ENCODE measurements around the gene TOX3. TPM values are rescaled to one million over a fixed set of nuclear protein-coding genes. Genes with fewer than 3 reads are reported as not detected.

The TOX3 gene
- total and polyA plus RNA-seq, 2 experiments from 2014 or later, result 9.8 to 15.6 TPM

- Histone ChIP-seq H3K4me3 (no peak overlapping the region), H3F3A (replicated peaks; ENCODE audit: low read depth) (no peaks in the 10 kb centered on the region), H2AFZ (no peak overlapping the region), H3K9me2 (ENCODE audit: insufficient read depth) (0 out of 2 replicates have a peak, but pooled peaks cover 4% of the 10 kb centered on the region), H3K27me3 (ENCODE audit: insufficient read depth) (no peaks in the 10 kb centered on the region), H3K4me1 (ENCODE audit: insufficient read depth) (peaks cover 17% of the 10 kb centered on the region), H3K36me3 (ENCODE audit: insufficient read depth) (no peaks in the 10 kb centered on the region), H3K27ac (ENCODE audit: low read depth) (no peak overlapping the region), H3K4me2 (no peak overlapping the region), H4K20me1 (replicated peaks; ENCODE audit: insufficient read depth) (no peaks in the 10 kb centered on the region), H3K79me2 (replicated peaks; ENCODE audit: insufficient read depth) (peaks cover 88% of the 10 kb centered on the region)
- Mint-ChIP-seq H3K36me3 (ENCODE audit: low read depth) (peaks cover 4% of the 10 kb centered on the region), H3K4me1 (peaks cover 27% of the 10 kb centered on the region), H3K9me3 (no peaks in the 10 kb centered on the region), H3K27ac (no peak overlapping the region), H3K4me3 (no peak overlapping the region), H3K27me3 (ENCODE audit: insufficient read depth, low read depth, poor library complexity) (peaks cover 2% of the 10 kb centered on the region)
- DNase-seq (ENCODE audit: low spot score) (no peak), ATAC-seq (no peak)
- TF ChIP-seq POLR2AphosphoS5 (IDR thresholded peaks at IDR 0.05; ENCODE audit: low read depth), result no peak
- no peak for TF ChIP-seq EZH2 (IDR thresholded peaks at IDR 0.05; ENCODE audit: low read depth, unreplicated experiment)
- no peak for TF ChIP-seq CREB1 (CRISPR knock-in tag; IDR thresholded peaks at IDR 0.05; ENCODE audit: low read depth)
- no peak for TF ChIP-seq ZNF462 (CRISPR knock-in tag; IDR thresholded peaks at IDR 0.05)
- TF ChIP-seq NANOG (IDR thresholded peaks at IDR 0.05; ENCODE audit: borderline replicate concordance), result no peak
- TF ChIP-seq REST (IDR thresholded peaks at IDR 0.05; ENCODE audit: unreplicated experiment), result no peak
- no peak for TF ChIP-seq CTCF (conservative IDR thresholded peaks at IDR 0.05; ENCODE audit: low read depth in 2 of 2)
- TF ChIP-seq ETS1 (IDR thresholded peaks at IDR 0.05), result no peak
- no peak for TF ChIP-seq ZNF331 (CRISPR knock-in tag; IDR thresholded peaks at IDR 0.05; ENCODE audit: low read depth)
- no peak for TF ChIP-seq STAT1 (IDR thresholded peaks at IDR 0.05; ENCODE audit: unreplicated experiment)
- no peak for TF ChIP-seq JUNB (IDR thresholded peaks at IDR 0.05; ENCODE audit: unreplicated experiment)
- no peak for TF ChIP-seq EZH2phosphoT487 (IDR thresholded peaks at IDR 0.05; ENCODE audit: unreplicated experiment)
- no peak for TF ChIP-seq ZNF114 (CRISPR knock-in tag; IDR thresholded peaks at IDR 0.05)
Observed at GRCh38 chr16:52492789-52493357, 54.1 kb downstream of the TOX3 start.
